Measurements from ENCODE around the gene CTNND1. TPM values are rescaled to one million over a fixed set of nuclear protein-coding genes. Genes with fewer than 3 reads are reported as not detected.
"Not testable (repeated sequence)": the region's sequence is repeated elsewhere in the genome, so short reads cannot be mapped to it uniquely, and the experiment has no call there.

CTNND1 gene
- 50.0 and 56.3 TPM in 2 replicates for total RNA-seq (2014; rRNA removed; shearing (Covaris generic))

- peak; percentile 96 for DNase-seq (ENCODE audit: low spot score)
Measured at GRCh38 chr11:57761301-57762234, at the start of gene CTNND1. CTNND1 (plus strand) TSS chr11:57761802; CDS start chr11:57791479, 29,677 bp downstream.

- peak; percentile 99 for DNase-seq (ENCODE audit: low spot score)
Measured at GRCh38 chr11:57712256-57713150, 49.1 kb upstream of the CTNND1 start, which contains the start of gene TMX2. TMX2 (plus strand) TSS chr11:57712593; CDS start chr11:57712619, 26 bp downstream.

DNA sequence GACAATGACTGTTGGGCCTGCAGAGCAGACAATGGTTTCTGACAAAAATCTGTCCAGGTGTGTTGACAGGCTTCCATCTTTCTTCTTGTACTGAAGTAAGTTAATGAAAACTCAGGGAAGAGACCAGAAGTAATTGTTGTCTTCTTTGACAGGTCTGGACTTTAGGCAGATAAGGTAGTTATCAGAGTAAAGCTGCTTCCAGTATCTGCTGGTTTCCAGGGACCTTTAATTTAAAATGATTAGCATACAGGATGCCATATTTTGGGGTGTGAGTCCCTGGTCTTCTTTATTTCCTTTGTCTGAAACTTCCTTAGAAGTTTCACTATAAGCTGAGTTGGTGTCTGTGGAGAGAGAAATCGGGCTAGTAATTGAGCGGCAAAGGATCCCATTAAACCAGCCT is 47.8 kb upstream of the CTNND1 start:
- no peak for DNase-seq (ENCODE audit: low spot score)

GRCh38 chr11:57716726-57717125 is 44.9 kb upstream of the CTNND1 start:
- DNase-seq (ENCODE audit: low spot score), result not testable (repeated sequence)

GRCh38 chr11:57727185-57727584 is 34.4 kb upstream of the CTNND1 start:
- DNase-seq (ENCODE audit: low spot score), result no peak

- DNase-seq (ENCODE audit: low spot score), result no peak
Measured at GRCh38 chr11:57728829-57729228, 32.8 kb upstream of the CTNND1 start.

- DNase-seq (ENCODE audit: low spot score), result no peak
Measured at GRCh38 chr11:57729479-57729878, 32.1 kb upstream of the CTNND1 start.

- DNase-seq (ENCODE audit: low spot score), result no peak
Measured at GRCh38 chr11:57732661-57733060, 28.9 kb upstream of the CTNND1 start.

- DNase-seq (ENCODE audit: low spot score), result no peak
Measured at GRCh38 chr11:57735619-57736298, 25.8 kb upstream of the CTNND1 start.

GRCh38 chr11:57741132-57742086 is 20.2 kb upstream of the CTNND1 start, which contains the start of gene SELENOH:
SELENOH (plus strand) TSS chr11:57741491; CDS start chr11:57741596, 105 bp downstream.
- peak; percentile 97 for DNase-seq (ENCODE audit: low spot score)

- no peak for DNase-seq (ENCODE audit: low spot score)
Measured at GRCh38 chr11:57742087-57742452, 19.5 kb upstream of the CTNND1 start.

DNA sequence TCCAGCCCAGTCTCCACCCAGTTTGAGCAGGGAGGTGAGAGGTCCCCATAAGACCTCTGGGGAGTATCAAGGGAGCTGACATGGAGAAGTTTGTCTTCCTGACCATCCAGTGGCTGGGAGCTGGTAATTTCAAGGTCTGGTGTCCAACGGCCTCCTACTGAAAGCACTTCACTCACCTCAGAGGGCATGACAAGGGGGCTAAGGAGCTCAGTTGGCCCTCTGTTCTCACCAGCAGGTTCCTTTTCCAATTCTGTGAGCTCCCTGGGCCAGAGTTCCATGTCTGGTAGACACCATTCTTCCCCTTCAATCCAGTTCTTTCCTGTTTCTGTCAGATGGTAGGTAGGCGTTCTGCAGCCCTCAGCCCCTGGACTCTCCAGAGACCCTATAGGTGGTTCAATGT is 17.2 kb upstream of the CTNND1 start:
- no peak for DNase-seq (ENCODE audit: low spot score)

DNA sequence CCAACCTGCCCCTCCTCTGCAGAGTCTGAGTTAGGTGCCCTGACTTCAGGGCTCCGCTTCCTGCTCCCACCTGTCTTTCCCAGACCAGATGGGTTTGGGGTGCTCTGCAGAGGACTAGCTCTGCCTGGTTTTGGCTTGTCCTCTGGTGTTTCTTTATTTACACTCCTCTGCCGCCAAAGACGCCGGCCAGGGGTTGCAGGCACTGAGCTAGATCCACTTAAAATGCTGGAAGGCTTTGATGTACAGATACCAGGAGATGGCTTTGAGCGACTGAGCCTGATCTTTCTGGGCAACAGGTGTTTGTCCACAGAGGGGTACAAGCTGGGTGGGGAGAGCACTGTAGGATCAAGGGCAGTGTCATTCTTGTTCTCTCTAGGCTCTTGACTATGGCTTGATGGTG is 16.4 kb upstream of the CTNND1 start:
- no peak for DNase-seq (ENCODE audit: low spot score)

GRCh38 chr11:57746920-57747319 is 14.7 kb upstream of the CTNND1 start:
- no peak for DNase-seq (ENCODE audit: low spot score)

DNA sequence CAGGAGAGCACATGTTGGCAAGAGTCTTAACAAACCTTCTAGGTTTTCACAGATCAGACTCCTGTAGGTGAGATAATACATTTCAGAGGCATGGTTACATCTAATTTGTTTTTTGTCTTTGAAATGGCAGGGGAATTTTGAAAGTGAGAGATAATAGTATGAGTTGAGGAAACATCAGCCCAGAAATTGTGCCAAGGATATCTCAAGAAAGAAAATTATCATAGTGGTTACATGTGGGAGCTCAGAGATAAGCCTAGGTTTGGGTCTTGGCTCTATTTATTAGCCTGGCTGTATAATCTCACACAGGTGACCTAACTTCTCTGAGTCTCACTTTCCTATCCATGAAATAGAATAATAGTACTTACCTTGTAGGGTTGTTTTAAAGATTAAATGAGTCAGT is 10.4 kb upstream of the CTNND1 start:
- DNase-seq (ENCODE audit: low spot score), result no peak

DNA sequence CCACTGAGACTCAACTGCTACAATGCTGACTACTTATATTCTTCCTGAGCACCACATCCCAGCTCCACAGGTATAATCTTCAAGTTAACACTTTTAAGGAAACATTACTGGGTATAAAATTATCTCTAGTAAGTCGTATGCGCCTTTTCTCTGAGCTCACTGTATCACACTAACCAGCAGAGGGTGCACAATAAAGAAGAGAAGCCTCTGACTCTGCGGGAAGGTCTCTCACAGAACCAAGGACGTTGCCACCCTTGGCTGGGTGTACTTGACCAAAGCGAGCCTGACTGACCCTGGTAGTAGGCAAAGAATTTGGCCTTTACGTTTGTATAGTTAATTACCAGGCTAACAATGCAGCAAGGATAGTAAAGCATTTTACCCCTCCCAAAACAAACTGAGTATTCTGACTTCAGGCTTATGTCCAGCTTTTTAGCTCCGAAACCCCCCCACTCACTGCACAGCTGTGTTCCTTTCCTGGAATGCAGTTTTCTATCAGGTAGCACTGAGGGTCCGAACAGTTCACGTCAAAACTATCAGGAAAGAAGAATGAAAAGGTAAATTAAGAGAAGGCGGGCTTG is 9.8 kb upstream of the CTNND1 start, which contains the start of gene BTBD18:
Gene BTBD18 (minus strand): TSS at position 144 of the 578 bp plus-strand sequence. CDS start 631 bp downstream, outside the sequence.
- peak; percentile 34 for DNase-seq (ENCODE audit: low spot score)

GRCh38 chr11:57752954-57753353 is 8.6 kb upstream of the CTNND1 start:
- no peak for DNase-seq (ENCODE audit: low spot score)

GRCh38 chr11:57758174-57758573 is 3.4 kb upstream of the CTNND1 start:
- DNase-seq (ENCODE audit: low spot score), result no peak

GRCh38 chr11:57762235-57762861 is 746 bp downstream of the CTNND1 start:
- no peak for DNase-seq (ENCODE audit: low spot score)

All from H4 (cell line).